ENCODE data around the gene CYS1.

CYS1 gene

DNA sequence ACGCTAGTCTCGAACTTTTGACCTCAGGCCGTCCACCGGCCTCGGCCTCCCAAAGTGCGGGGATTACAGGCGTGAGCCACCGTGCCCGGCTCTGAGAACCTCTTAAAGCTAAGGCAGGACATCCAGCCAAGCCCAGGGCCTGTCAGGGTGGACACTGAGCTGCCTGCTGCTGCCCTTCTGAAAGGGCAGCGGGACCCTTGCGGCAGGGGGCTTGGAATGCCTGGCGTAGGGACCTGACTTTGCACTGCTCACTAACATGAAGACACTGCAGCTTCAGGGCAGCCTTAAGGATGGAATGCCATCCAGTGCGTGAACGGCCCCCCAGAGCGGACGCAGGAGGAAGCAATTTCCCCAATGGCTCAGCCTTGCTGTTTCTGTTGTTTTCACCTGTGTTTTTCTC is 9.0 kb downstream of the CYS1 start:
- no peak overlapping the region for H3K4me2 ChIP-seq (ENCODE audit: insufficient read depth, low read length)
- DNase-seq: no peak
- no peak for ATAC-seq (ENCODE audit: insufficient read depth, low read depth)
- H3K4me3 ChIP-seq (ENCODE audit: low read depth in 1 of 2, low read length in 2 of 2): no peak overlapping the region
- no peaks in the 10 kb centered on the region for H4K20me1 ChIP-seq (ENCODE audit: insufficient read depth, low read length)
- no peaks in the 10 kb centered on the region for H3K36me3 ChIP-seq (ENCODE audit: insufficient read depth, low read length)
- no peak overlapping the region for H3K27ac ChIP-seq (ENCODE audit: low read length)
- no peaks in the 10 kb centered on the region for H3K9me3 ChIP-seq (ENCODE audit: insufficient read depth, low read length, severe bottlenecking)
- no peak for TF ChIP-seq CTCF (IDR thresholded peaks at IDR 0.05; ENCODE audit: borderline replicate concordance, extremely low read depth, low read length, poor library complexity, severe bottlenecking)
- TF ChIP-seq EZH2 (IDR thresholded peaks at IDR 0.05; ENCODE audit: borderline replicate concordance, low read depth, low read length, severe bottlenecking): no peak
- H3K79me2 ChIP-seq (ENCODE audit: insufficient read depth, low read length): no peaks in the 10 kb centered on the region
- peaks cover 13% of the 10 kb centered on the region for H3K27me3 ChIP-seq (ENCODE audit: insufficient read depth, low read length, poor library complexity)
- no peak overlapping the region for H2AFZ ChIP-seq (ENCODE audit: low read depth, low read length)
- peaks cover 6% of the 10 kb centered on the region; the same call in 1 of the 2 replicates for H3K4me1 ChIP-seq (ENCODE audit: insufficient read depth, low read length)
- no peak overlapping the region for H3K9ac ChIP-seq (ENCODE audit: low read depth, low read length)

DNA sequence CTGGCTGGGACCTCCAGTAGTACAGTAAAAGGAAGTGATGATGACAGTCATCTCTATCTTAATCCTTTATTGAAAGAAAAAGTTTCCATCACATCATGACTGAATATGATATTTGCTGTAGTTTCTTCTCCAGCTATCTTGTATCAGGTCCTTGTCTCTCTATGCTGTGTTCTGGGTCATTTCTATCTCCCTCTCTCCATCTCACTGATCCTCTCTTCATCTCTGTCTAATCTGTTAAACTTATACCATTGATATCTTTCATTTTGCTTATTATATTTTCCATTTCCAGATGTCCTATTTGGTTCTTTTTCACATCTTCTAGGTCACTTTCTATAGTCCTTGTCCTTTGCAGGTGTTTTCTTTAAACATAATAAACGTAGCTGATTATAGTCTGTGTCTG is 12.3 kb downstream of the CYS1 start:
- TF ChIP-seq CTCF (IDR thresholded peaks at IDR 0.05; ENCODE audit: borderline replicate concordance, extremely low read depth, low read length, poor library complexity, severe bottlenecking): no peak
- TF ChIP-seq EZH2 (IDR thresholded peaks at IDR 0.05; ENCODE audit: borderline replicate concordance, low read depth, low read length, severe bottlenecking): no peak
- Histone ChIP-seq H3K9ac (ENCODE audit: low read depth, low read length) (no peak overlapping the region), H3K27me3 (ENCODE audit: insufficient read depth, low read length, poor library complexity) (no peaks in the 10 kb centered on the region), H3K27ac (ENCODE audit: low read length) (no peak overlapping the region), H2AFZ (ENCODE audit: low read depth, low read length) (no peak overlapping the region), H3K79me2 (ENCODE audit: insufficient read depth, low read length) (no peaks in the 10 kb centered on the region), H3K36me3 (ENCODE audit: insufficient read depth, low read length) (no peaks in the 10 kb centered on the region), H3K9me3 (ENCODE audit: insufficient read depth, low read length, severe bottlenecking) (no peaks in the 10 kb centered on the region), H3K4me2 (ENCODE audit: insufficient read depth, low read length) (no peak overlapping the region), H3K4me1 (ENCODE audit: insufficient read depth, low read length) (peaks cover 6% of the 10 kb centered on the region; the same call in 1 of the 2 replicates), H4K20me1 (ENCODE audit: insufficient read depth, low read length) (no peaks in the 10 kb centered on the region), H3K4me3 (ENCODE audit: low read depth in 1 of 2, low read length in 2 of 2) (no peak overlapping the region)
- no peak for ATAC-seq (ENCODE audit: insufficient read depth, low read depth)
- DNase-seq: no peak

- no peak overlapping the region for H3K9ac ChIP-seq (ENCODE audit: low read depth, low read length)
- no peaks in the 10 kb centered on the region for H4K20me1 ChIP-seq (ENCODE audit: insufficient read depth, low read length)
- TF ChIP-seq CTCF (IDR thresholded peaks at IDR 0.05; ENCODE audit: borderline replicate concordance, extremely low read depth, low read length, poor library complexity, severe bottlenecking): no peak
- no peak for TF ChIP-seq EZH2 (IDR thresholded peaks at IDR 0.05; ENCODE audit: borderline replicate concordance, low read depth, low read length, severe bottlenecking)
- DNase-seq (no peak), ATAC-seq (ENCODE audit: insufficient read depth, low read depth) (no peak)
- no peaks in the 10 kb centered on the region for H3K27me3 ChIP-seq (ENCODE audit: insufficient read depth, low read length, poor library complexity)
- peaks cover 1% of the 10 kb centered on the region; the same call in 1 of the 2 replicates for H3K4me1 ChIP-seq (ENCODE audit: insufficient read depth, low read length)
- H3K36me3 ChIP-seq (ENCODE audit: insufficient read depth, low read length): no peaks in the 10 kb centered on the region
- no peak overlapping the region for H3K4me3 ChIP-seq (ENCODE audit: low read depth in 1 of 2, low read length in 2 of 2)
- no peaks in the 10 kb centered on the region for H3K79me2 ChIP-seq (ENCODE audit: insufficient read depth, low read length)
- H3K4me2 ChIP-seq (ENCODE audit: insufficient read depth, low read length): no peak overlapping the region
- no peak overlapping the region for H2AFZ ChIP-seq (ENCODE audit: low read depth, low read length)
- no peaks in the 10 kb centered on the region for H3K9me3 ChIP-seq (ENCODE audit: insufficient read depth, low read length, severe bottlenecking)
- H3K27ac ChIP-seq (ENCODE audit: low read length): no peak overlapping the region
Measured at GRCh38 chr2:10067330-10067729, 12.9 kb downstream of the CYS1 start.

DNA sequence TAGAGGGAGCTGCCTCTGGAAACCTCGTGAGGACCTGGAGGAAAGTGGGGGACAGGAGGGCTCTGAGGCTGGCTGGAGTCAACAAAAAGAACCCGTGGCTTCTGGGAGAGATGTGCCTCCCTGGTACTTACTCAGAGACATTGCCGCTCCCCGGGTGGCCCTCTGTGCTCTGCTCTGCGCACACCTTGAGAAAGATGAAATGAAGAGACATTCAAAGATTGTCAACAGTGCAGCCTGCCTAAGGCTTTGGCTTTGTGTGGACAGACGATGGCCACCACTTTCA is 14.5 kb downstream of the CYS1 start:
- TF ChIP-seq CTCF (IDR thresholded peaks at IDR 0.05; ENCODE audit: borderline replicate concordance, extremely low read depth, low read length, poor library complexity, severe bottlenecking) (no peak), EZH2 (IDR thresholded peaks at IDR 0.05; ENCODE audit: borderline replicate concordance, low read depth, low read length, severe bottlenecking) (no peak)
- no peaks in the 10 kb centered on the region for H3K27me3 ChIP-seq (ENCODE audit: insufficient read depth, low read length, poor library complexity)

More for the DNA sequence above, 14.5 kb downstream of the CYS1 start:
- Histone ChIP-seq H3K9ac (ENCODE audit: low read depth, low read length) (no peak overlapping the region), H2AFZ (ENCODE audit: low read depth, low read length) (no peak overlapping the region), H3K9me3 (ENCODE audit: insufficient read depth, low read length, severe bottlenecking) (no peaks in the 10 kb centered on the region), H3K27ac (ENCODE audit: low read length) (no peak overlapping the region), H3K4me1 (ENCODE audit: insufficient read depth, low read length) (no peaks in the 10 kb centered on the region), H3K79me2 (ENCODE audit: insufficient read depth, low read length) (no peaks in the 10 kb centered on the region), H3K4me3 (ENCODE audit: low read depth in 1 of 2, low read length in 2 of 2) (no peak overlapping the region), H3K4me2 (ENCODE audit: insufficient read depth, low read length) (no peak overlapping the region), H4K20me1 (ENCODE audit: insufficient read depth, low read length) (no peaks in the 10 kb centered on the region), H3K36me3 (ENCODE audit: insufficient read depth, low read length) (no peaks in the 10 kb centered on the region)
- ATAC-seq (ENCODE audit: insufficient read depth, low read depth) (no peak), DNase-seq (no peak)

Data from DND-41 (cell line).